HG02852 (cell line): ENCODE data around the gene CDC27.
"Not testable (repeated sequence)": the region's sequence is repeated elsewhere in the genome, so short reads cannot be mapped to it uniquely, and the experiment has no call there.

ENCODE experiments used
- ATAC-seq: cut with Tn5 transposase; IDR thresholded peaks from one replicate; pipeline ENCODE4 v1.9.1; 2021; ENCODE audit warnings: mild to moderate bottlenecking, moderate library complexity; ENCODE audit not compliant: unreplicated experiment

The CDC27 gene

GRCh38 chr17:47145351-47145750, 43.7 kb downstream of the CDC27 start:
- no peak for ATAC-seq

DNA sequence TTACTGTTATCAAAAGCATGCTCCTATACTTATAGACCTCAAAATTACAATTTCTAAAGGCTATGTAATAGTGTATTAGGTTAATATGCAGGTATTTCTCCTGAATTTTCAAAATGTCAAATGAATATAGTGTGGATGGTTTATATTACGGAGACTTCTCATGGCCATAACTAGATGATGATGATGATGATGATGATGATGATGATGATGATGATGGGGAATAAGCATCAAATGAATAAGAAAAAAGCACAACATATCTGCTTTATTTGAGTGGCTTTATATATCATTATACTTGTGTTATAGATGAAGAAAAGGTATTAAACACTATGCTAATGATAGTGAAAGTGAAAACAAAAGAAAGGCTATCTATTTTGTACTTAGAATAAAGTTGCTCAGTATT, 53.9 kb downstream of the CDC27 start:
- no peak for ATAC-seq

DNA sequence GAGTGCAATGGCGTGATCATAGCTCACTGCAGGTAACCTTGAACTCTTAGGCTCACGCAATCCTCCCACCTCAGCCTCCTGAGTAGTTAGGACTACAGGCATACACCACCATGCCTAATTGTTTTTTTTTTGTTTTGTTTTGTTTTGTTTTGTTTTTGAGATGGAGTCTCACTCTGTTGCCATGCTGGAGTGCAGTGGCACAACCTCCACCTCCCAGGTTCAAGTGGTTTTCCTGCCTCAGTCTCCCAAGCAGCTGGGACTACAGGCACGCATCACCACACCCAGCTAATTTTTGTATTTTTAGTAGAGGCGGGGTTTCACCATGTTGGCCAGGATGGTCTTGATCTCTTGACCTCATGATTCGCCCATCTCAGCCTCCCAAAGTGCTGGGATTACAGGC, 54.7 kb downstream of the CDC27 start:
- ATAC-seq: not testable (repeated sequence)

GRCh38 chr17:47131761-47132160, 57.3 kb downstream of the CDC27 start:
- no peak for ATAC-seq

GRCh38 chr17:47126835-47127234, 62.3 kb downstream of the CDC27 start:
- ATAC-seq: not testable (repeated sequence)

- ATAC-seq: not testable (repeated sequence)
Observed at GRCh38 chr17:47123262-47123661, 65.8 kb downstream of the CDC27 start.

- ATAC-seq: no peak
Observed at GRCh38 chr17:47120521-47121095, 68.5 kb downstream of the CDC27 start.

DNA sequence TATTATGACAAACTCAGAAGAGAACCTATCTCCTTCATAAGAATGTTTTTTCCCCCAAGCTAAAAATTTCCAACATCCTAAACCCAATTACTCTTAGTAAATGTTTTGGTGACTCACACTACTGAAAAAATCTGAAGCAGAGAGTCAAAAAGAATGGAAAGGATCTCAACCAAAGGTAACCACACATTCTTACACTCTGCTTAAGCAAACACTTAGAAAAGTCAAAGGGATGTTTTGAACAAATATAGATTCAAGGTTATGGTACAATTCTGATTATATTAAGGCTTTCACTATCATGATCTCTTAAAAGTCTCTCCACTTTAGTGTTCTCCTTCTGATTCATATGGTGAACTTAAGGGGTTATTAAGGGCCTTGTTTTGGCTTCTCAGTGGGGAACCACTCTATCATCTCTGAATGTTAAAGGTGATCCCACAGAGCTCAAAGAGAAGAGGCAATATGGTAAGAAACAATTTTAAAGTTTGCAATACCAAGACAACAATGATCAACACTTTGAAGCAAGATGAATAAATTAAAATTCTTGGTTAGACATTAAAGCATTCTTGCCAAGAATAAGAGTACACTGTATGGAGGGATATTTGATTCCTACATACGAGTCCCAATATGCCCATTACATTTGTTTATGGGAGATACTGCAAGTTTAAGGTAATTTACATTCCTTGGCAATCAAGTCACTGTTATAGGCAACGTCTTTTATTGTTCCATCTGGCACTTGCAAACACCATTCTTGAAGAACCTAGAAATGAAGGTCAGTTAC, 69.2 kb downstream of the CDC27 start:
- no peak for ATAC-seq

- no peak for ATAC-seq
Observed at GRCh38 chr17:47117386-47117785, 71.7 kb downstream of the CDC27 start.

DNA sequence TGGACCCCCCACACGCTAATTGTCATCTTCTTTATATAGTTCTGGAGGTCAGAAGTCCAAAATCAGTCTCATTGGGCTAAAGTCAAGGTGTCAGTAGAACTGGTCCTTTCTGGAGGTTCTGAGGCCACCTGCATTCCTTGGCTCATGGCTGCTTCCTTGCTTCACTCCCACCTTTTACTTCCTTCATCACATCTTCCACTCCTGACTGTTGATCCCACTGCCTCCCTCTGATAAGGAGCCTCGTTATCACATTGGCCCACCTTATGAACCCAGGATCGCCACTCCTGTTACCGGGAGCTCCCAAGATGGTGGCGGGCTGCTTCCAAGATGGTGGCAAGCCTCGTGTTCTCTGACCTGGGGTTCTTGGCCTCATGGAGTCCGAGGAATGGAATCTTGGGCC, 83.0 kb downstream of the CDC27 start:
- ATAC-seq: no peak

DNA sequence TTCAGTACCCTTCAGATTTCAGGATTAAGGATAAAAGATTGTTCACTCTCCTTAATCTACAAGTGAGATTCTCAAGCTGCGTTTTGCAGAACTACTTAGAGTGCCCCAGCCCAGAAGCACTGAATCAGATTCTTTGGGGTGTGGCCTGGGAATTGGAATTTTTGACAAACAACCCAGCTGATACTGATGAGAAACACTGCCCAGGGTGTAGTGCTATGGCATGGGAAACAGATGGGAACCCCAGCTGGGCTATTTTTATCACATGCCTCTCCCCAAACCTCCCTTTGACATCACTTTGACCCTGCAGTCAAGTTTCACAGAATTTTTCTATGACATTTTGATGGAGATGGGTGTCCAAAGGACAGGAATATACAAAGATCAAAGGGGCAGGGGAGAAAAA, 83.8 kb downstream of the CDC27 start:
- not testable (repeated sequence) for ATAC-seq

DNA sequence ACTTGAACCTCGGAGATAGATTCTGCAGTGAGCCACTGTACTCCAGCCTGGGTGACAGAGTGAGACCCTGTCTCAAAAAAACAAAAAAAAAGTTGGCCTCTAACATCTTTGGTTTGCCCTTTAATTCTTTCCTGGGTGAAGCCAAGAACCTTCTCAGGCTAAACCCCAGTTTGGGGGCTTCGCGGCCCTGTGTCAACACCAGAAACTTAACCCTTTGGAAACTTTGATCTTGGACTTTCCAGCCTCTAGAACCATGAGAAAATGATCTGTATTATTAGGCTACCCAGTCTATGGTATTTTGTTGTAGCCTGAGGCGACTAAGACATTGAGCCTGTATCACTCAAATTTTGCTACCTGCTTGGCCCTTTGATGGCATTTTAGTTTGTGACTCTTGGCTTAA, 86.2 kb downstream of the CDC27 start:
- no peak for ATAC-seq

DNA sequence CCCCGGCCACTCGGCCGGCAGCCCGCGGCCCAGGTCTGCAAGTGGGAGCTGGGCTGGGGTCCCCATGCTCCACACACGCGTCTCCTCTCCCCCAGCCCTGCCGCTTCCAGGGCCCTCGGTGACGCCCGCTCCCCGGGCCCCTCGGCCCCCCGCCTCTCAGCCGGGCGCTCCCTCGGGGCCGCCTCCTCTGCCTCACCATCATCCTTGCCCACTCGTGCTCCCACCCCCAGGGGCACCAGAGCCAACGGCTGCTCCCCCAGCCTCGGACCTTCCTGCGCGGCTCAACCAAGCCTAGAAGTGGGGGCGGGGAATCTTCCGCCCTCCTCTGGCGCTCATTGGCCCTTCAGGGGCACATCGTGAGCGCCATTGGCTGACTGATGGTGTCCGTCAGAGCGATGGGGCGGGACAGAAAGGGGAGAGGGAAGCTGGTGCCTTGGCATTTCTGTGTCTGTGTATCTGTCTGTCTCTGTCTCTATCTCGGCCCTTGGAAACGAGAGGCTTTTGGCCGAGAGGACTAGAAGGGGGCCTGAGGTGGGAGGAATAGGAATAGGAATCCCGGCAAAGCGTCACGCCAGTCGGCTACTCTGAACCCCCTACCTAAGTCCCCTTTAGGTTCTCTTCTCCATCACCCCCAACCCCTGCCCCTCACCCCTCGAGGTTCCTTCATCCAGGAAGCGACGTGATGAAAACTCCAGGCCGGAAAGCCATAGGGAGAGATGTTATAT, 88.9 kb downstream of the CDC27 start:
- peak; percentile 97 for ATAC-seq

GRCh38 chr17:47099451-47099986, 89.6 kb downstream of the CDC27 start:
- peak; percentile 22 for ATAC-seq

DNA sequence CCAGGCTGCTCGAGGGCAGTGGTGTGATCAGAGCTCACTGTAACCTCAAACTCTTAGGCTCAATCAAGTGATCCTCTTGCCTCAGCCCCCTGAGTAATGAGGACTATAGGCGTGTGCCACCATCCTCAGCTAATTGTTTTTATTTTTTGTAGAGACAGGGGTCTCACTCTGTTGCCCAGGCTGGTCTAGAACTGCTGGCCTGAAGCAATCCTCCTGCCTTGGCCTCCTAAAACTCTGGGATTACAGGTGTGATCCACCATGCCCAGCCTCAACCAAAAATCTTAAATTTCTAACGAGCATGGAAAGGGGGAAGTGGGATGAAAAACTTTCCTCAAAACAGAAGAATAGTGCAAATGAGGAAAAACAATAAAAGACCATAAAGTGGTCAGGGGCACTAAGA, 92.8 kb downstream of the CDC27 start:
- no peak for ATAC-seq

DNA sequence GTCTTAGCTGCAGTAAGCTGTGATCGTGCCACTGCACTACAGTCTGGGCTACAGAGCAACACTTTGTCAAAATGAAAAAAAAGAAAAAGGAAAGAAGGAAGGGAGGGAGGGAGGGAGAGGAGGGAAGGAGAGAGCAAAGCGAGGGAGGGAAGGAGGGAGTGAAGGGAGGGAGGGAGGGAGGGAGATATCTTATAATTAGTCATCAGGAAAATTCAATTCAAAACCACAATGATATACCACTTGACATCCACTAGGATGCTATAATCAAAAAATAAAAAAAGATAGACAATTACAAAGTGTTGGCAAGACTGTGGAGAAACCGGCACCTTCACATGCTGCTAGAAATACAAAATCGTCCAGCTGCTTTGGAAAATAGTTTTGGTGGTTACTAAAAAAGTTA, 93.8 kb downstream of the CDC27 start:
- ATAC-seq: no peak

- no peak for ATAC-seq
Observed at GRCh38 chr17:47087093-47087492, 102.0 kb downstream of the CDC27 start.

- no peak for ATAC-seq
Observed at GRCh38 chr17:47085736-47086135, 103.4 kb downstream of the CDC27 start.

- ATAC-seq: no peak
Observed at GRCh38 chr17:47078801-47079200, 110.3 kb downstream of the CDC27 start.

DNA sequence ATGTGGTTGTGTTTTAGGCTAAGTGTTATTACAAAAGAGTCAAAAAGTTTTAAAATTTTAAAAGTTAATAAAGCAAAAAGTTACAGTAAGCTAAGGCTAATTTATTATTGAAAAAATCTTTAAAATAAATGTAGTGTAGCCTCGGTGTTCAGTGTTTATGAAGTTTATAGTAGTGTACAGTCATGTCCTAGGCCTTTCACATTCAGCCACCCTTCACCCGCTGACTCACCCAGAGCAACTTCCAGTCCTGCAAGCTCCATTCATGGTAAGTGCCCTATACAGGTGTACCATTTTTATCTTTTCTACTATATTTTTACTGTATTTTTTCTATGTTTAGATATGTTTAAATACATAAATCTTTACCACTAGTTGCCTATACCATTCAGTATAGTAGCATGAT, 111.5 kb downstream of the CDC27 start:
- no peak for ATAC-seq

DNA sequence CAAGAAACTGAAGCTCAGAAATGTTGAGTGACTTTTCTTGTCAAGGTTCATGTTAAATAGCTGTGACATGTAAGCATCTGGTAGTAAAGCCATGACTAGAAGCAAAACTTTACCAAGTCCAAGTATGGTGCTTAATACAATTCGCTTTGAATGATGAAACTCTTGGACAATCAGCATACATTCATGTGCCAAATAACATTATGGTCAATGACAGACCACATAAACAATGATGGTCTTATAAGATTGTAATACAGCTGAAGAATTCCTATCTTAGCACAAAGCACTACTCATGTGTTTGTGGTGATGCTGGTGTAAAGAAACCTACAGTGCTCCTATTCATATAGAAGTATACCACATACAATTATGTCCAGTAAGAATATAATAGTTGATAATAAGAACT, 112.9 kb downstream of the CDC27 start:
- ATAC-seq: no peak

- ATAC-seq: not testable (repeated sequence)
Observed at GRCh38 chr17:47074361-47074760, 114.7 kb downstream of the CDC27 start.
